ENCODE measurements around the gene AGAP1. TPM values are rescaled to one million over a fixed set of nuclear protein-coding genes. Genes with fewer than 3 reads are reported as not detected.

The AGAP1 gene
- total and polyA plus RNA-seq, 8 donors, result 5.0 to 27.6 (median 17.4) TPM

- 93 to 94% methylated on average over 3 of the region's 3 CpGs for WGBS, 2 donors
- Histone ChIP-seq H3K4me3 (no peak overlapping the region), H3K9me3 (no peaks in the 10 kb centered on the region), H3K36me3 (no peaks in the 10 kb centered on the region), H3K4me1 (peaks cover 5 to 14% (median 8%) of the 10 kb centered on the region in 3 donors), H3K27me3 (no peaks in the 10 kb centered on the region), H3K27ac (no peak overlapping the region)
- intact Hi-C loops (cut with DNase I), result no loop called here
- no peak for ATAC-seq
- DNase-seq, result no peak
- no peak for FAIRE-seq
- no peak for TF ChIP-seq CTCF (IDR thresholded peaks at IDR 0.05)
Measured at GRCh38 chr2:235721625-235722024, 227.8 kb downstream of the AGAP1 start.

- DNase-seq (no peak), FAIRE-seq (no peak), ATAC-seq (no peak)
- no peak for TF ChIP-seq CTCF (IDR thresholded peaks at IDR 0.05)
- Histone ChIP-seq H3K27ac (no peak overlapping the region), H3K4me3 (no peak overlapping the region), H3K36me3 (no peaks in the 10 kb centered on the region), H3K9me3 (no peaks in the 10 kb centered on the region), H3K27me3 (no peaks in the 10 kb centered on the region), H3K4me1 (peaks cover 5 to 14% (median 8%) of the 10 kb centered on the region in 3 donors)
- 88 to 93% methylated on average over 7 of the region's 7 CpGs for WGBS, 2 donors
- intact Hi-C loops (cut with DNase I), result no loop called here
Measured at GRCh38 chr2:235722869-235723268, 229.0 kb downstream of the AGAP1 start.

GRCh38 chr2:235723371-235723770, 229.5 kb downstream of the AGAP1 start:
- H3K27ac ChIP-seq, result no peak overlapping the region
- ATAC-seq, result no peak
- no peak for DNase-seq
- FAIRE-seq, result no peak
- TF ChIP-seq CTCF (IDR thresholded peaks at IDR 0.05), result no peak
- WGBS, 2 donors, result 95% methylated on average over 6 of the region's 6 CpGs
- H3K9me3 ChIP-seq, result no peaks in the 10 kb centered on the region
- H3K36me3 ChIP-seq, result no peaks in the 10 kb centered on the region
- H3K27me3 ChIP-seq, result no peaks in the 10 kb centered on the region
- peaks cover 5 to 14% (median 8%) of the 10 kb centered on the region in 3 donors for H3K4me1 ChIP-seq
- no peak overlapping the region for H3K4me3 ChIP-seq
- intact Hi-C loops (cut with DNase I), result no loop called here

GRCh38 chr2:235723811-235724465, 230.1 kb downstream of the AGAP1 start:
- 91 to 92% methylated on average over 16 of the region's 16 CpGs for WGBS, 2 donors
- intact Hi-C loops (cut with DNase I), result no loop called here
- Histone ChIP-seq H3K36me3 (no peaks in the 10 kb centered on the region), H3K4me3 (no peak overlapping the region), H3K4me1 (peaks cover 5 to 14% (median 8%) of the 10 kb centered on the region in 3 donors), H3K9me3 (no peaks in the 10 kb centered on the region), H3K27me3 (no peaks in the 10 kb centered on the region), H3K27ac (peak overlapping the region in 1 of 4 donors; percentile 23)
- FAIRE-seq (no peak), ATAC-seq (no peak), DNase-seq (no peak)
- no peak for TF ChIP-seq CTCF (IDR thresholded peaks at IDR 0.05)

- intact Hi-C loops (cut with DNase I), result no loop called here
- H3K9me3 ChIP-seq, result no peaks in the 10 kb centered on the region
- TF ChIP-seq CTCF (IDR thresholded peaks at IDR 0.05), result no peak
- WGBS, 2 donors, result 21 to 23% methylated on average over 8 of the region's 8 CpGs
- peak overlapping the region; percentile 23 to 64 (median 34) for H3K27ac ChIP-seq
- DNase-seq (peak; percentile 39 to 73 (median 64)), ATAC-seq (peak; percentile 82 to 90 (median 88)), FAIRE-seq (peak; percentile 67)
- H3K36me3 ChIP-seq, result no peaks in the 10 kb centered on the region
- peaks cover 5 to 14% (median 8%) of the 10 kb centered on the region in 3 donors for H3K4me1 ChIP-seq
- H3K27me3 ChIP-seq, result no peaks in the 10 kb centered on the region
- H3K4me3 ChIP-seq, result no peak overlapping the region
Measured at GRCh38 chr2:235725016-235725489, 231.2 kb downstream of the AGAP1 start.
